Lower leg skin (tissue), 3 donors: ENCODE measurements around the gene RASSF4.

Experiments used
- CTCF ChIP-seq, 3 donors: fragments of 450-650 bp; IDR thresholded peaks; one replicate each; pipeline ENCODE4 v1.5.1; 2016; ENCODE audit warnings: antibody characterized with exemption in 3 of 3, mild to moderate bottlenecking in 3 of 3, moderate library complexity in 2 of 3
- POLR2A ChIP-seq, 2 donors: fragments of 450-650 bp; IDR thresholded peaks; one replicate each; pipeline ENCODE4 v1.6.1; 2016 to 2017; ENCODE audit warnings: antibody characterized with exemption in 2 of 2, mild to moderate bottlenecking in 1 of 2, moderate library complexity in 1 of 2

- TF ChIP-seq POLR2A (IDR thresholded peaks at IDR 0.05) (no peak), CTCF (IDR thresholded peaks at IDR 0.05) (no peak)
Observed at GRCh38 chr10:44976352-44977198, 17.0 kb downstream of the RASSF4 start.
